Liver (tissue), 9 donors: ENCODE measurements around the gene ZNF740. TPM values are rescaled to one million over a fixed set of nuclear protein-coding genes. Genes with fewer than 3 reads are reported as not detected.

Experiments used
- DNase-seq: peaks from one replicate; pipeline ENCODE4 v3.0.0-alpha.2; 2017; ENCODE audit warnings: low spot score
- H3K27ac ChIP-seq, 2 donors: one replicate each; pipeline ENCODE4 v1.7.0; 2013; ENCODE audit warnings: inconsistent platforms in 2 of 2, low read length in 2 of 2, control low read depth in 1 of 2, low read depth in 1 of 2, mild to moderate bottlenecking in 1 of 2
- H3K27me3 ChIP-seq, 4 donors: one replicate each; pipeline versions ENCODE4 v1.6.1 to v1.7.0; 2013; ENCODE audit warnings: low read length in 3 of 4, inconsistent platforms in 1 of 4, mild to moderate bottlenecking in 1 of 4, moderate library complexity in 1 of 4; ENCODE audit not compliant: control insufficient read depth in 4 of 4, insufficient read depth in 4 of 4
- H3K36me3 ChIP-seq, 4 donors: one replicate each; pipeline versions ENCODE4 v1.6.1 to v1.7.0; 2013; ENCODE audit warnings: low read length in 3 of 4, mild to moderate bottlenecking in 3 of 4, low read depth in 1 of 4, moderate library complexity in 1 of 4; ENCODE audit not compliant: control insufficient read depth in 4 of 4, insufficient read depth in 3 of 4
- H3K4me1 ChIP-seq, 4 donors: one replicate each; pipeline versions ENCODE4 v1.6.1 to v1.7.0; 2013; ENCODE audit warnings: low read length in 3 of 4, mild to moderate bottlenecking in 3 of 4, moderate library complexity in 1 of 4; ENCODE audit not compliant: control insufficient read depth in 4 of 4, insufficient read depth in 4 of 4
- H3K4me3 ChIP-seq, 3 donors: one replicate each; pipeline versions ENCODE4 v1.6.1 to v1.7.0; 2013; ENCODE audit warnings: low read length in 3 of 3, control low read depth in 1 of 3, low read depth in 1 of 3, mild to moderate bottlenecking in 1 of 3
- H3K9ac ChIP-seq, 2 donors: one replicate each; pipeline ENCODE4 v1.7.0; 2013; ENCODE audit warnings: low read length in 2 of 2, mild to moderate bottlenecking in 2 of 2, moderate library complexity in 2 of 2, control low read depth in 1 of 2, low read depth in 1 of 2
- H3K9me3 ChIP-seq, 4 donors: one replicate each; pipeline versions ENCODE4 v1.6.1 to v1.7.0; 2013; ENCODE audit warnings: low read length in 3 of 4; ENCODE audit not compliant: control insufficient read depth in 4 of 4
- CTCF ChIP-seq: fragments of 150-350 bp; IDR thresholded peaks from 2 replicates; pipeline ENCODE4 v1.5.1; 2017; ENCODE audit warnings: improper control_type of control experiment, low read depth, low read length; ENCODE audit not compliant: missing input control
- EGR1 ChIP-seq, 2 donors: IDR thresholded peaks; 2 replicates each; pipeline ENCODE4 v1.6.1; 2016 to 2018; ENCODE audit warnings: antibody characterized with exemption in 2 of 2, low read depth in 2 of 2
- FOXA1 ChIP-seq: IDR thresholded peaks from 2 replicates; pipeline ENCODE4 v1.6.1; 2016; ENCODE audit warnings: antibody characterized with exemption
- FOXA2 ChIP-seq: IDR thresholded peaks from 2 replicates; pipeline ENCODE4 v1.6.1; 2016; ENCODE audit warnings: antibody characterized with exemption
- GABPA ChIP-seq, 2 donors: IDR thresholded peaks in 1 of 2; conservative IDR thresholded peaks in 1 of 2; 2 replicates each; pipeline ENCODE4 v1.6.1; 2016; ENCODE audit warnings: antibody characterized with exemption in 2 of 2, mild to moderate bottlenecking in 1 of 2, moderate library complexity in 1 of 2
- HNF4A ChIP-seq, 2 donors: conservative IDR thresholded peaks; 2 replicates each; pipeline ENCODE4 v1.6.1; 2016; ENCODE audit warnings: antibody characterized with exemption in 2 of 2, mild to moderate bottlenecking in 2 of 2
- HNF4G ChIP-seq: IDR thresholded peaks from 2 replicates; pipeline ENCODE4 v1.6.1; 2016; ENCODE audit warnings: antibody characterized with exemption
- JUND ChIP-seq, 2 donors: IDR thresholded peaks; 2 replicates each; pipeline ENCODE4 v1.6.1; 2016; ENCODE audit warnings: antibody characterized with exemption in 2 of 2
- NR2F2 ChIP-seq: IDR thresholded peaks from 2 replicates; pipeline ENCODE4 v1.6.1; 2016; ENCODE audit warnings: antibody characterized with exemption
- RAD21 ChIP-seq, 2 donors: IDR thresholded peaks; 2 replicates each; pipeline ENCODE4 v1.6.1; 2016; ENCODE audit warnings: antibody characterized with exemption in 2 of 2, mild to moderate bottlenecking in 2 of 2
- REST ChIP-seq: IDR thresholded peaks from 2 replicates; pipeline ENCODE4 v1.6.1; 2016; ENCODE audit warnings: antibody characterized with exemption, mild to moderate bottlenecking
- RXRA ChIP-seq, 2 donors: IDR thresholded peaks; 2 replicates each; pipeline ENCODE4 v1.6.1; 2017 to 2018; ENCODE audit warnings: antibody characterized with exemption in 2 of 2, mild to moderate bottlenecking in 1 of 2
- SP1 ChIP-seq: IDR thresholded peaks from 2 replicates; pipeline ENCODE4 v1.6.1; 2018; ENCODE audit warnings: antibody characterized with exemption, mild to moderate bottlenecking
- YY1 ChIP-seq: IDR thresholded peaks from 2 replicates; pipeline ENCODE4 v1.6.1; 2016; ENCODE audit warnings: antibody characterized with exemption, mild to moderate bottlenecking
- WGBS: extraction: QIAGEN DNeasy Blood & Tissue Kit; methylation state at CpG from one replicate; pipeline ENCODE4 v1.1.7; 2013; 5-methylcytosine and 5-hydroxymethylcytosine counted together
- polyA plus RNA-seq, 2 donors: library from polyadenylated mRNA; stranded (reverse) in 1 of 2; unstranded in 1 of 2; fragments of 200-250 nt in 1 of 2; fragments of >200 nt in 1 of 2; fragmentation: Nextera tagmentation in 1 of 2; extraction: Ambion mirVana in 1 of 2; gene quantifications; one replicate each; pipeline versions ENCODE4 v1.2.1 to v1.2.3, GENCODE V29; 2013 to 2015
- total RNA-seq, 2 donors: library from RNA; depleted of rRNA; stranded (reverse); fragments of >200 nt; gene quantifications; one replicate each; pipeline ENCODE4 v1.2.3, GENCODE V29; 2014
- donor health status: healthy.
- donor health status: healthy.
- donor health status: healthy.
- donor health status: healthy.
- donor health status: healthy.

Gene ZNF740
- total and polyA plus RNA-seq, 4 donors = 1.4 to 14.4 (median 6.3) TPM

- 78% methylated on average over 14 of the region's 14 CpGs for WGBS
- Histone ChIP-seq H3K9ac (no peak overlapping the region), H3K27ac (peak overlapping the region; percentile 69 to 83), H3K9me3 (no peaks in the 10 kb centered on the region), H3K36me3 (peaks cover 0 to 9% (median 0%) of the 10 kb centered on the region in 4 donors), H3K4me3 (no peak overlapping the region), H3K4me1 (peaks cover 15 to 69% (median 57%) of the 10 kb centered on the region in 4 donors), H3K27me3 (no peaks in the 10 kb centered on the region)
- DNase-seq = no peak
- TF ChIP-seq CTCF (no peak), YY1 (no peak), FOXA2 (no peak), HNF4G (no peak), HNF4A (conservative IDR thresholded peaks at IDR 0.05) (no peak), FOXA1 (no peak), RXRA (IDR thresholded peaks at IDR 0.05) (no peak), SP1 (no peak), GABPA (IDR thresholded peaks at IDR 0.05 in 1 of 2, conservative IDR thresholded peaks at IDR 0.05 in 1 of 2) (no peak), REST (no peak), JUND (IDR thresholded peaks at IDR 0.05) (no peak), NR2F2 (no peak), RAD21 (IDR thresholded peaks at IDR 0.05) (no peak), EGR1 (IDR thresholded peaks at IDR 0.05; ENCODE audit: low read depth in 2 of 2) (no peak)
These were observed 9.4 kb upstream of the ZNF740 start for GRCh38 chr12:53170876-53171724.

GRCh38 chr12:53171725-53172329 is 8.7 kb upstream of the ZNF740 start:
- peak; percentile 64 for DNase-seq
- peaks cover 0 to 4% (median 0%) of the 10 kb centered on the region in 4 donors for H3K36me3 ChIP-seq
- H3K4me3 ChIP-seq = no peak overlapping the region
- H3K4me1 ChIP-seq = peaks cover 17 to 66% (median 58%) of the 10 kb centered on the region in 4 donors
- no peak overlapping the region for H3K9ac ChIP-seq
- TF ChIP-seq RXRA (IDR thresholded peaks at IDR 0.05) = peak; percentile 32 to 53
- TF ChIP-seq NR2F2 = no peak
- no peak for TF ChIP-seq FOXA1
- no peak for TF ChIP-seq GABPA (IDR thresholded peaks at IDR 0.05 in 1 of 2, conservative IDR thresholded peaks at IDR 0.05 in 1 of 2)
- H3K27ac ChIP-seq = peak overlapping the region; percentile 69 to 83
- WGBS = 32% methylated on average over 10 of the region's 10 CpGs
- H3K27me3 ChIP-seq = no peaks in the 10 kb centered on the region
- H3K9me3 ChIP-seq = no peaks in the 10 kb centered on the region
